H1 (cell line): ENCODE data around the gene SH3RF3. TPM values are rescaled to one million over a fixed set of nuclear protein-coding genes. Genes with fewer than 3 reads are reported as not detected.

Experiments
- CTCF ChIA-PET: fragments of 300-600 bp; sonication (Branson Sonifier 250); formaldehyde crosslinking; loops from one replicate; lab custom pipeline; 2021; ENCODE audit not compliant: partially characterized antibody; lab: Charles Lee
- POLR2A ChIA-PET: fragments of 300-600 bp; sonication (Branson Sonifier 250); formaldehyde crosslinking; loops from one replicate; lab custom pipeline; 2021; ENCODE audit warnings: inconsistent platforms; ENCODE audit not compliant: partially characterized antibody; lab: Charles Lee
- DNase-seq, 2 experiments: peaks; one replicate each; pipeline versions ENCODE4 v3.0.0 to v3.0.0-alpha.2; 2010 to 2022; ENCODE audit warnings: low spot score in 2 of 2, low read depth in 1 of 2, mixed read lengths in 1 of 2
- FAIRE-seq: peaks from 2 replicates; lab custom pipeline; 2011; peaks lifted over from hg19 to GRCh38; lab: Jason Lieb, UNC
- H2AFZ ChIP-seq: 2 replicates; pipeline ENCODE4 v1.8.1; 2012; ENCODE audit warnings: low read length, inconsistent platforms
- H2AK5ac ChIP-seq: 2 replicates; pipeline ENCODE4 v1.6.1; 2013; ENCODE audit warnings: low read depth, low read length
- H2BK120ac ChIP-seq: replicated peaks from 2 replicates; pipeline ENCODE3; 2013; ENCODE audit warnings: low read depth, low read length, inconsistent platforms
- H2BK12ac ChIP-seq: 2 replicates; pipeline ENCODE4 v1.6.1; 2013; ENCODE audit warnings: low read depth, low read length
- H2BK15ac ChIP-seq: 2 replicates; pipeline ENCODE4 v1.6.1; 2013; ENCODE audit warnings: low read length
- H2BK20ac ChIP-seq: 2 replicates; pipeline ENCODE4 v1.6.1; 2013; ENCODE audit warnings: low read length
- H2BK5ac ChIP-seq: 2 replicates; pipeline ENCODE4 v1.6.1; 2013; ENCODE audit warnings: low read depth, low read length
- H3K14ac ChIP-seq: 2 replicates; pipeline ENCODE4 v1.6.1; 2013; ENCODE audit warnings: inconsistent platforms; ENCODE audit not compliant: insufficient read length
- H3K18ac ChIP-seq: 2 replicates; pipeline ENCODE4 v1.6.1; 2013; ENCODE audit warnings: low read length; ENCODE audit errors: extremely low read depth
- H3K23ac ChIP-seq: 2 replicates; pipeline ENCODE4 v1.6.1; 2013; ENCODE audit warnings: inconsistent platforms; ENCODE audit not compliant: insufficient read length
- H3K23me2 ChIP-seq: 2 replicates; pipeline ENCODE4 v1.6.1; 2013; ENCODE audit warnings: low read depth, low read length
- H3K27ac ChIP-seq: 2 replicates; pipeline ENCODE4 v1.6.1; 2011; ENCODE audit warnings: low read depth, low read length, inconsistent platforms
- H3K27me3 ChIP-seq, 4 experiments: replicated peaks in 1 of 4; 1 replicate in 1 of 4; 2 replicates in 3 of 4; pipeline versions ENCODE4 v1.6.1 to v1.8.1; 2011 to 2013; ENCODE audit warnings: low read length in 3 of 4, mild to moderate bottlenecking in 3 of 4, inconsistent platforms in 2 of 4, mixed read lengths in 2 of 4, moderate library complexity in 1 of 4; ENCODE audit not compliant: control insufficient read depth in 3 of 4, insufficient read depth in 3 of 4; ENCODE audit errors: extremely low read depth in 1 of 4
- H3K36me3 ChIP-seq, 4 experiments: 2 replicates each; pipeline versions ENCODE4 v1.6.1 to v1.8.1; 2011 to 2013; ENCODE audit warnings: mild to moderate bottlenecking in 4 of 4, low read length in 3 of 4, moderate library complexity in 2 of 4, control low read depth in 1 of 4, inconsistent platforms in 1 of 4; ENCODE audit not compliant: insufficient read depth in 4 of 4, control insufficient read depth in 2 of 4
- H3K4ac ChIP-seq: replicated peaks from 2 replicates; pipeline ENCODE3; 2013; ENCODE audit warnings: low read length, low read depth, mixed read lengths, inconsistent platforms; ENCODE audit not compliant: insufficient read length
- H3K4me1 ChIP-seq, 4 experiments: replicated peaks in 1 of 4; 1 replicate in 1 of 4; 2 replicates in 3 of 4; pipeline versions ENCODE4 v1.6.1 to v1.8.1; 2011 to 2013; ENCODE audit warnings: low read length in 3 of 4, inconsistent platforms in 2 of 4, mixed read lengths in 1 of 4; ENCODE audit not compliant: insufficient read depth in 4 of 4, control insufficient read depth in 3 of 4
- H3K4me2 ChIP-seq, 2 experiments: 2 replicates each; pipeline versions ENCODE4 v1.6.1 to v1.8.1; 2011 to 2013; ENCODE audit warnings: low read depth in 2 of 2, low read length in 2 of 2, control low read depth in 1 of 2, inconsistent platforms in 1 of 2, mild to moderate bottlenecking in 1 of 2; ENCODE audit not compliant: insufficient read depth in 1 of 2
- H3K4me3 ChIP-seq, 4 experiments: fragments of 200-600, 300-600 bp in 1 of 4; sonication (generic), shearing (Covaris generic), sonication (Bioruptor Twin) in 1 of 4; 2 replicates each; pipeline versions ENCODE4 v1.5.1 to v1.8.1; 2011 to 2016; ENCODE audit warnings: low read length in 4 of 4, low read depth in 3 of 4, control low read depth in 2 of 4, inconsistent platforms in 2 of 4, mild to moderate bottlenecking in 2 of 4, mixed read lengths in 1 of 4, moderate library complexity in 1 of 4; ENCODE audit not compliant: insufficient read depth in 2 of 4; ENCODE audit errors: extremely low read depth in 1 of 4
- H3K56ac ChIP-seq: replicated peaks from 2 replicates; pipeline ENCODE3; 2013; ENCODE audit warnings: low read depth, mild to moderate bottlenecking, mixed read lengths, low read length, inconsistent platforms; ENCODE audit not compliant: insufficient read length
- H3K79me1 ChIP-seq: 2 replicates; pipeline ENCODE4 v1.6.1; 2013; ENCODE audit warnings: low read depth, low read length, control low read depth
- H3K79me2 ChIP-seq, 2 experiments: 2 replicates each; pipeline versions ENCODE4 v1.6.1 to v1.8.1; 2012 to 2013; ENCODE audit warnings: low read length in 2 of 2, mild to moderate bottlenecking in 2 of 2, inconsistent platforms in 1 of 2; ENCODE audit not compliant: insufficient read depth in 2 of 2, control insufficient read depth in 1 of 2
- H3K9ac ChIP-seq, 4 experiments: replicated peaks in 1 of 4; 1 replicate in 1 of 4; 2 replicates in 3 of 4; pipeline versions ENCODE4 v1.6.1 to v1.8.1; 2011 to 2013; ENCODE audit warnings: low read depth in 3 of 4, low read length in 3 of 4, control low read depth in 2 of 4, mild to moderate bottlenecking in 2 of 4, moderate library complexity in 2 of 4, inconsistent platforms in 1 of 4; ENCODE audit errors: extremely low read depth in 1 of 4
- H3K9me3 ChIP-seq, 2 experiments: 2 replicates each; pipeline versions ENCODE4 v1.6.1 to v1.8.1; 2012 to 2013; ENCODE audit warnings: mild to moderate bottlenecking in 2 of 2, moderate library complexity in 2 of 2, control low read depth in 1 of 2, inconsistent platforms in 1 of 2, low read depth in 1 of 2, low read length in 1 of 2, mixed read lengths in 1 of 2; ENCODE audit not compliant: insufficient read depth in 2 of 2
- H4K20me1 ChIP-seq, 2 experiments: replicated peaks in 1 of 2; 2 replicates each; pipeline versions ENCODE3 to v1.8.1; 2011 to 2013; ENCODE audit warnings: inconsistent platforms in 2 of 2, low read length in 2 of 2, mild to moderate bottlenecking in 1 of 2; ENCODE audit not compliant: insufficient read depth in 2 of 2, control insufficient read depth in 1 of 2
- H4K5ac ChIP-seq: 2 replicates; pipeline ENCODE4 v1.6.1; 2013; ENCODE audit warnings: low read length, low read depth, mixed read lengths, inconsistent platforms; ENCODE audit not compliant: insufficient read length
- H4K8ac ChIP-seq: 2 replicates; pipeline ENCODE4 v1.8.0; 2013; ENCODE audit warnings: mild to moderate bottlenecking, moderate library complexity, low read length, inconsistent platforms; ENCODE audit not compliant: insufficient read depth; ENCODE audit errors: extremely low read depth
- H4K91ac ChIP-seq: replicated peaks from 2 replicates; pipeline ENCODE3; 2013; ENCODE audit warnings: low read length, mixed read lengths, inconsistent platforms; ENCODE audit not compliant: insufficient read length
- CHD2 ChIP-seq: IDR thresholded peaks from 2 replicates; pipeline ENCODE4 v1.6.1; 2012; ENCODE audit warnings: low read length, improper control_type of control experiment
- EP300 ChIP-seq, 2 experiments: IDR thresholded peaks; 1 replicate in 1 of 2; 2 replicates in 1 of 2; pipeline ENCODE4 v1.6.1; 2011 to 2012; ENCODE audit warnings: low read depth in 2 of 2, low read length in 2 of 2, mild to moderate bottlenecking in 2 of 2, borderline replicate concordance in 1 of 2, inconsistent platforms in 1 of 2, moderate library complexity in 1 of 2
- JUND ChIP-seq: IDR thresholded peaks from 2 replicates; pipeline ENCODE4 v1.6.1; 2011; ENCODE audit warnings: mild to moderate bottlenecking, improper control_type of control experiment, low read length
- NANOG ChIP-seq: IDR thresholded peaks from 2 replicates; pipeline ENCODE4 v1.6.1; 2011; ENCODE audit warnings: low read length, low read depth, mild to moderate bottlenecking, inconsistent platforms; ENCODE audit not compliant: insufficient read depth, poor library complexity, severe bottlenecking
- PHF8 ChIP-seq: fragments of 200-600 bp; sonication (generic); conservative IDR thresholded peaks from 2 replicates; pipeline ENCODE4 v1.7.1; 2012; ENCODE audit warnings: low read depth, mild to moderate bottlenecking, inconsistent platforms, low read length, moderate library complexity
- RAD21 ChIP-seq, 2 experiments: IDR thresholded peaks in 1 of 2; conservative IDR thresholded peaks in 1 of 2; 2 replicates each; pipeline ENCODE4 v1.6.1; 2011; ENCODE audit warnings: low read depth in 2 of 2, low read length in 2 of 2, improper control_type of control experiment in 1 of 2, inconsistent platforms in 1 of 2, mild to moderate bottlenecking in 1 of 2, moderate library complexity in 1 of 2
- RBBP5 ChIP-seq: IDR thresholded peaks from 2 replicates; pipeline ENCODE4 v1.7.1; 2012; ENCODE audit warnings: low read depth, mild to moderate bottlenecking, inconsistent platforms, low read length, moderate library complexity, borderline replicate concordance
- SAP30 ChIP-seq: fragments of 300-600 bp; sonication (generic); IDR thresholded peaks from 2 replicates; pipeline ENCODE4 v1.7.1; 2012; ENCODE audit warnings: low read length, moderate library complexity, mild to moderate bottlenecking, inconsistent platforms; ENCODE audit not compliant: insufficient read depth, insufficient replicate concordance
- SIN3A ChIP-seq, 2 experiments: IDR thresholded peaks in 1 of 2; conservative IDR thresholded peaks in 1 of 2; 2 replicates each; pipeline ENCODE4 v1.6.1; 2011 to 2012; ENCODE audit warnings: low read length in 2 of 2, improper control_type of control experiment in 1 of 2, low read depth in 1 of 2, mild to moderate bottlenecking in 1 of 2
- SIX5 ChIP-seq: IDR thresholded peaks from 2 replicates; pipeline ENCODE4 v1.6.1; 2011; ENCODE audit warnings: mild to moderate bottlenecking, low read depth, low read length
- TCF12 ChIP-seq: IDR thresholded peaks from 2 replicates; pipeline ENCODE4 v1.6.1; 2011; ENCODE audit warnings: low read depth, mild to moderate bottlenecking, low read length
- WGBS, 2 experiments: shearing (Covaris generic) in 1 of 2; methylation state at CpG; one replicate each; pipeline versions ENCODE4 v1.1.6 to v1.1.7; 2013 to 2015; ENCODE audit warnings: low lambda C conversion rate in 2 of 2, mixed read lengths in 2 of 2, inconsistent platforms in 1 of 2, low coverage in 1 of 2, missing lambda C conversion rate in 1 of 2; ENCODE audit not compliant: insufficient replicate concordance in 2 of 2, insufficient coverage in 1 of 2, insufficient read length in 1 of 2; ENCODE audit errors: extremely low coverage in 1 of 2, missing lambda C conversion rate in 1 of 2; 5-methylcytosine and 5-hydroxymethylcytosine counted together
- polyA plus RNA-seq, 7 experiments: library from polyadenylated mRNA; depleted of rRNA in 3 of 7; stranded (reverse) in 5 of 7; unstranded in 2 of 7; fragments of >200 nt in 5 of 7; fragments of 200-250 nt in 2 of 7; gene quantifications; 1 replicate in 5 of 7; 2 replicates in 1 of 7; 4 replicates in 1 of 7; pipeline versions ENCODE4 v1.2.1 to v1.2.3, GENCODE V29; 2011 to 2013; ENCODE audit warnings: missing spikeins in 2 of 7, mixed read lengths in 2 of 7
- total RNA-seq: library from RNA; stranded (reverse); fragmentation: NEBNext Ultra II Directional; extraction: Animal tissue kit (Norgen Biotek cat#: 25700); gene quantifications from 2 replicates; pipeline ENCODE4 v1.2.1, GENCODE V29; 2021

Gene SH3RF3
- total and polyA plus RNA-seq, 2 of the 8 experiments (the other 6 are each of a cell fraction or from before 2014, with no cell fraction given), result 0.11 to 0.65 TPM

- no peak overlapping the region for H3K4me3 ChIP-seq
- no peak overlapping the region for H3K4ac ChIP-seq
- 83% methylated on average over 11 of the region's 11 CpGs; no CpG with 5 or more reads in 1 of the 2 experiments for WGBS, 2 experiments
- H3K27ac ChIP-seq, result no peak overlapping the region
- H4K20me1 ChIP-seq, result no peaks in the 10 kb centered on the region
- no peak overlapping the region for H3K14ac ChIP-seq
- no peak overlapping the region for H3K4me2 ChIP-seq
- H2BK20ac ChIP-seq, result no peak overlapping the region
- no peak overlapping the region for H3K56ac ChIP-seq
- no peaks in the 10 kb centered on the region for H3K27me3 ChIP-seq
- no peak overlapping the region for H2BK5ac ChIP-seq
- H3K79me2 ChIP-seq, result no peaks in the 10 kb centered on the region
- no peaks in the 10 kb centered on the region for H3K4me1 ChIP-seq
- H3K79me1 ChIP-seq, result no peaks in the 10 kb centered on the region
- H2BK15ac ChIP-seq, result no peak overlapping the region
- H2AFZ ChIP-seq, result no peak overlapping the region
- H4K5ac ChIP-seq, result no peak overlapping the region
- ChIA-PET POLR2A (no interaction called here), CTCF (interaction anchor here (1.5 kb wide), 1 partner anchor 10 kb away, joined by 3 read pairs; no protein-coding TSS in a partner anchor)
- H3K23ac ChIP-seq, result no peak overlapping the region
- H3K9me3 ChIP-seq, result peaks cover 0 to 3% of the 10 kb centered on the region in 2 experiments; a peak in 1 of 4 replicates
- H2BK12ac ChIP-seq, result no peak overlapping the region
- no peaks in the 10 kb centered on the region for H3K36me3 ChIP-seq
- DNase-seq (no peak), FAIRE-seq (no peak)
- no peaks in the 10 kb centered on the region for H3K23me2 ChIP-seq
- no peak overlapping the region for H4K8ac ChIP-seq
- no peak overlapping the region for H2AK5ac ChIP-seq
- H4K91ac ChIP-seq, result no peak overlapping the region
- H3K18ac ChIP-seq, result no peak overlapping the region
- no peak overlapping the region for H2BK120ac ChIP-seq
- no peak overlapping the region for H3K9ac ChIP-seq
- TF ChIP-seq SIN3A (conservative IDR thresholded peaks at IDR 0.05 in 1 of 2, IDR thresholded peaks at IDR 0.05 in 1 of 2; ENCODE audit: low read depth in 1 of 2, low read length in 2 of 2), result no peak
- no peak for TF ChIP-seq SIX5
- no peak for TF ChIP-seq PHF8
- TF ChIP-seq RAD21 (IDR thresholded peaks at IDR 0.05 in 1 of 2, conservative IDR thresholded peaks at IDR 0.05 in 1 of 2; ENCODE audit: low read depth in 2 of 2, low read length in 2 of 2), result no peak
- no peak for TF ChIP-seq SAP30
- no peak for TF ChIP-seq CHD2
- TF ChIP-seq JUND, result no peak
- TF ChIP-seq RBBP5, result no peak
- TF ChIP-seq EP300 (IDR thresholded peaks at IDR 0.05; ENCODE audit: borderline replicate concordance in 1 of 2, low read depth in 2 of 2, low read length in 2 of 2), result no peak
- no peak for TF ChIP-seq NANOG
- TF ChIP-seq TCF12, result no peak
Observed at GRCh38 chr2:109085912-109086742, 42.9 kb upstream of the SH3RF3 start.
